GOT3 (cell line): ENCODE data around the gene HPSE2.

ENCODE experiments used
- DNase-seq: peaks from one replicate; lab custom pipeline; 2025; ENCODE audit warnings: mixed read lengths; lab: John Stamatoyannopoulos, UW

HPSE2 gene

GRCh38 chr10:98684019-98684899, 551.4 kb downstream of the HPSE2 start:
- DNase-seq = no peak

GRCh38 chr10:98676895-98677294, 558.8 kb downstream of the HPSE2 start:
- DNase-seq = no peak

- no peak for DNase-seq
Observed at GRCh38 chr10:98675902-98676301, 559.8 kb downstream of the HPSE2 start.

GRCh38 chr10:98673171-98673782, 562.4 kb downstream of the HPSE2 start:
- no peak for DNase-seq

GRCh38 chr10:98667081-98667480, 568.6 kb downstream of the HPSE2 start:
- no peak for DNase-seq

GRCh38 chr10:98666276-98666675, 569.4 kb downstream of the HPSE2 start:
- DNase-seq = no peak

- DNase-seq = no peak
Observed at GRCh38 chr10:98664329-98665042, 571.2 kb downstream of the HPSE2 start.

GRCh38 chr10:98659951-98660350, 575.7 kb downstream of the HPSE2 start:
- DNase-seq = no peak

GRCh38 chr10:98655492-98655891, 580.2 kb downstream of the HPSE2 start:
- DNase-seq = no peak

GRCh38 chr10:98649170-98649569, 586.5 kb downstream of the HPSE2 start:
- no peak for DNase-seq

- DNase-seq = no peak
Observed at GRCh38 chr10:98646998-98647917, 588.4 kb downstream of the HPSE2 start.

GRCh38 chr10:98644466-98644865, 591.2 kb downstream of the HPSE2 start:
- no peak for DNase-seq

- DNase-seq = no peak
Observed at GRCh38 chr10:98642281-98642680, 593.4 kb downstream of the HPSE2 start.

- DNase-seq = no peak
Observed at GRCh38 chr10:98638920-98639319, 596.7 kb downstream of the HPSE2 start.

GRCh38 chr10:98636921-98637329, 598.7 kb downstream of the HPSE2 start:
- no peak for DNase-seq

GRCh38 chr10:98632456-98633150, 603.0 kb downstream of the HPSE2 start:
- DNase-seq = no peak

- DNase-seq = no peak
Observed at GRCh38 chr10:98628206-98628605, 607.4 kb downstream of the HPSE2 start.

- no peak for DNase-seq
Observed at GRCh38 chr10:98627711-98628110, 607.9 kb downstream of the HPSE2 start.

GRCh38 chr10:98624963-98625362, 610.7 kb downstream of the HPSE2 start:
- DNase-seq = no peak

GRCh38 chr10:98623176-98623575, 612.5 kb downstream of the HPSE2 start:
- DNase-seq = no peak

- no peak for DNase-seq
Observed at GRCh38 chr10:98621630-98622029, 614.0 kb downstream of the HPSE2 start.
